UCSD-AML1 (cell line): ENCODE data around the gene FBXO17.
"Not testable (repeated sequence)": the region's sequence is repeated elsewhere in the genome, so short reads cannot be mapped to it uniquely, and the experiment has no call there.

Experiments
- DNase-seq: peaks from one replicate; lab custom pipeline; 2025; ENCODE audit not compliant: unreplicated experiment; lab: John Stamatoyannopoulos, UW

Gene FBXO17

GRCh38 chr19:38945562-38946228 is 29.8 kb downstream of the FBXO17 start:
- DNase-seq = no peak

- DNase-seq = no peak
Observed at GRCh38 chr19:38944981-38945506, 30.5 kb downstream of the FBXO17 start.

- DNase-seq = no peak
Observed at GRCh38 chr19:38942471-38943181, 32.9 kb downstream of the FBXO17 start.

- no peak for DNase-seq
Observed at GRCh38 chr19:38941979-38942378, 33.6 kb downstream of the FBXO17 start.

- not testable (repeated sequence) for DNase-seq
Observed at GRCh38 chr19:38941466-38941865, 34.1 kb downstream of the FBXO17 start.

GRCh38 chr19:38939957-38940356 is 35.6 kb downstream of the FBXO17 start:
- DNase-seq = no peak

GRCh38 chr19:38933544-38933943 is 42.0 kb downstream of the FBXO17 start:
- no peak for DNase-seq

GRCh38 chr19:38932425-38933179 is 42.9 kb downstream of the FBXO17 start:
- peak; percentile 19 for DNase-seq

- no peak for DNase-seq
Observed at GRCh38 chr19:38931521-38931793, 44.1 kb downstream of the FBXO17 start.

- peak; percentile 98 for DNase-seq
Observed at GRCh38 chr19:38930776-38931520, 44.6 kb downstream of the FBXO17 start, which contains the start of gene MRPS12. Gene MRPS12 (plus strand): TSS chr19:38930944. CDS start chr19:38931295, 351 bp downstream.

- peak; percentile 98 for DNase-seq
Observed at GRCh38 chr19:38929929-38930775, 45.4 kb downstream of the FBXO17 start, which contains the start of gene SARS2. Gene SARS2 (minus strand): TSS chr19:38930763. CDS start chr19:38930736, 27 bp downstream.

GRCh38 chr19:38928391-38929001 is 47.0 kb downstream of the FBXO17 start:
- DNase-seq = no peak

GRCh38 chr19:38924388-38924787 is 51.2 kb downstream of the FBXO17 start:
- no peak for DNase-seq

GRCh38 chr19:38922482-38922881 is 53.1 kb downstream of the FBXO17 start:
- DNase-seq = no peak

GRCh38 chr19:38921420-38922274 is 53.9 kb downstream of the FBXO17 start:
- no peak for DNase-seq

GRCh38 chr19:38920602-38921419 is 54.7 kb downstream of the FBXO17 start:
- no peak for DNase-seq

GRCh38 chr19:38919837-38920601 is 55.5 kb downstream of the FBXO17 start:
- DNase-seq = no peak
